ENCODE measurements around the gene RPL3. TPM values are rescaled to one million over a fixed set of nuclear protein-coding genes. Genes with fewer than 3 reads are reported as not detected.

Gene RPL3
- polyA plus RNA-seq, 1 donor from 2014 or later = 1,527 TPM

DNA sequence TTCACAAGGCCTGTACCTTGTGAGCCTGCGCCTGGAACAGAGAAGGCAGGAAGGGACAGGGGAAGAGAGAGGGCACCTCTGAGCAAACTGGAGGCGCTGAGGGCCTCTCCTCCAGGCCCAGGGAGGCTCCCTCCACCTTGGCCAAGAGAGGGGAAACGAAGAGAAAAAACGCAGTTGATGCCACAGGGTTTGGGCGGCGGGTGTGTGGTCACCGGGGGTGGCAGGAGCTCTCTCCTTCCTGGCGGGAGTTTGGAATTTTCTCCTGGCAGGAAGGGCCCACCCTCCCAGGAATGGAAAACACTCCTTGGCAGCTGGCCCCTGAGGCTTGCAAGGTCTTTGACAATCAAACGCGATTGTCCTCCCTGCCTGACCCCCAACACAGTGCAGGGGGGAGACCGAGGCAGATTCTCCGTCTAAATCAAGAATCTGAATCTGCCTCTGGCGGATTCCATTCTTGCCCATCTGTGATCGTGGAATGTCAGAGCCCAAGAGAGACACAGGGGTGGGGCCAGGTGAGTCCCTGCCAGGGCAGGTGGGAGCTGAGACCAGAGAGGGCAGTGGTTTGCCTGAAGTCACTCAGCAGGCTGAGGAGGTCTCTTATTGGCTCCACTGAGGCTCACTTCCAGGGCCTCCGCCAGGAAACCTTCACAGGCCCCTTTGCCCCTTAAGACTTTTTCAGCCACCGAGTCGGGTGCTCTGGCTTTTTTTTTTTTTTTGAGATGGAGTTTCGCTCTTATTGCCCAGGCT, 21.0 kb downstream of the RPL3 start:
- Histone ChIP-seq H3K27me3 (ENCODE audit: insufficient read depth, low read depth, low read length) (no peaks in the 10 kb centered on the region), H3K79me2 (replicated peaks; ENCODE audit: insufficient read depth, low read length) (no peaks in the 10 kb centered on the region), H3K9ac (ENCODE audit: low read length) (no peak overlapping the region), H3K4me3 (ENCODE audit: low read length) (no peak overlapping the region), H3K9me2 (ENCODE audit: insufficient read depth, low read length) (no peaks in the 10 kb centered on the region), H3K36me3 (ENCODE audit: insufficient read depth, low read length) (no peaks in the 10 kb centered on the region), H4K20me1 (ENCODE audit: insufficient read depth) (no peaks in the 10 kb centered on the region), H3K27ac (ENCODE audit: low read length) (no peak overlapping the region), H2AFZ (ENCODE audit: low read depth, low read length) (no peak overlapping the region), H3K4me2 (ENCODE audit: low read length) (no peak overlapping the region), H3F3A (ENCODE audit: insufficient read depth, low read length, poor library complexity, severe bottlenecking) (no peaks in the 10 kb centered on the region), H3K9me3 (ENCODE audit: low read length) (no peaks in the 10 kb centered on the region)
- TF ChIP-seq TAF1 (IDR thresholded peaks at IDR 0.05; ENCODE audit: low read depth) (no peak), MXI1 (conservative IDR thresholded peaks at IDR 0.05; ENCODE audit: poor library complexity, severe bottlenecking) (no peak), EZH2 (IDR thresholded peaks at IDR 0.05; ENCODE audit: borderline replicate concordance, insufficient read depth, low read length, poor library complexity, severe bottlenecking) (no peak), RAD21 (conservative IDR thresholded peaks at IDR 0.05) (no peak), POLR2AphosphoS5 (IDR thresholded peaks at IDR 0.05) (no peak), EP300 (conservative IDR thresholded peaks at IDR 0.05; ENCODE audit: poor library complexity, severe bottlenecking) (no peak)
- TF ChIP-seq, protein P1, sequence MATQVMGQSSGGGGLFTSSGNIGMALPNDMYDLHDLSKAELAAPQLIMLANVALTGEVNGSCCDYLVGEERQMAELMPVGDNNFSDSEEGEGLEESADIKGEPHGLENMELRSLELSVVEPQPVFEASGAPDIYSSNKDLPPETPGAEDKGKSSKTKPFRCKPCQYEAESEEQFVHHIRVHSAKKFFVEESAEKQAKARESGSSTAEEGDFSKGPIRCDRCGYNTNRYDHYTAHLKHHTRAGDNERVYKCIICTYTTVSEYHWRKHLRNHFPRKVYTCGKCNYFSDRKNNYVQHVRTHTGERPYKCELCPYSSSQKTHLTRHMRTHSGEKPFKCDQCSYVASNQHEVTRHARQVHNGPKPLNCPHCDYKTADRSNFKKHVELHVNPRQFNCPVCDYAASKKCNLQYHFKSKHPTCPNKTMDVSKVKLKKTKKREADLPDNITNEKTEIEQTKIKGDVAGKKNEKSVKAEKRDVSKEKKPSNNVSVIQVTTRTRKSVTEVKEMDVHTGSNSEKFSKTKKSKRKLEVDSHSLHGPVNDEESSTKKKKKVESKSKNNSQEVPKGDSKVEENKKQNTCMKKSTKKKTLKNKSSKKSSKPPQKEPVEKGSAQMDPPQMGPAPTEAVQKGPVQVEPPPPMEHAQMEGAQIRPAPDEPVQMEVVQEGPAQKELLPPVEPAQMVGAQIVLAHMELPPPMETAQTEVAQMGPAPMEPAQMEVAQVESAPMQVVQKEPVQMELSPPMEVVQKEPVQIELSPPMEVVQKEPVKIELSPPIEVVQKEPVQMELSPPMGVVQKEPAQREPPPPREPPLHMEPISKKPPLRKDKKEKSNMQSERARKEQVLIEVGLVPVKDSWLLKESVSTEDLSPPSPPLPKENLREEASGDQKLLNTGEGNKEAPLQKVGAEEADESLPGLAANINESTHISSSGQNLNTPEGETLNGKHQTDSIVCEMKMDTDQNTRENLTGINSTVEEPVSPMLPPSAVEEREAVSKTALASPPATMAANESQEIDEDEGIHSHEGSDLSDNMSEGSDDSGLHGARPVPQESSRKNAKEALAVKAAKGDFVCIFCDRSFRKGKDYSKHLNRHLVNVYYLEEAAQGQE (IDR thresholded peaks at IDR 0.05; ENCODE audit: borderline replicate concordance) = no peak
- TF ChIP-seq, protein P2, sequence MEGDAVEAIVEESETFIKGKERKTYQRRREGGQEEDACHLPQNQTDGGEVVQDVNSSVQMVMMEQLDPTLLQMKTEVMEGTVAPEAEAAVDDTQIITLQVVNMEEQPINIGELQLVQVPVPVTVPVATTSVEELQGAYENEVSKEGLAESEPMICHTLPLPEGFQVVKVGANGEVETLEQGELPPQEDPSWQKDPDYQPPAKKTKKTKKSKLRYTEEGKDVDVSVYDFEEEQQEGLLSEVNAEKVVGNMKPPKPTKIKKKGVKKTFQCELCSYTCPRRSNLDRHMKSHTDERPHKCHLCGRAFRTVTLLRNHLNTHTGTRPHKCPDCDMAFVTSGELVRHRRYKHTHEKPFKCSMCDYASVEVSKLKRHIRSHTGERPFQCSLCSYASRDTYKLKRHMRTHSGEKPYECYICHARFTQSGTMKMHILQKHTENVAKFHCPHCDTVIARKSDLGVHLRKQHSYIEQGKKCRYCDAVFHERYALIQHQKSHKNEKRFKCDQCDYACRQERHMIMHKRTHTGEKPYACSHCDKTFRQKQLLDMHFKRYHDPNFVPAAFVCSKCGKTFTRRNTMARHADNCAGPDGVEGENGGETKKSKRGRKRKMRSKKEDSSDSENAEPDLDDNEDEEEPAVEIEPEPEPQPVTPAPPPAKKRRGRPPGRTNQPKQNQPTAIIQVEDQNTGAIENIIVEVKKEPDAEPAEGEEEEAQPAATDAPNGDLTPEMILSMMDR (IDR thresholded peaks at IDR 0.05; ENCODE audit: poor library complexity, severe bottlenecking) = no peak

DNA sequence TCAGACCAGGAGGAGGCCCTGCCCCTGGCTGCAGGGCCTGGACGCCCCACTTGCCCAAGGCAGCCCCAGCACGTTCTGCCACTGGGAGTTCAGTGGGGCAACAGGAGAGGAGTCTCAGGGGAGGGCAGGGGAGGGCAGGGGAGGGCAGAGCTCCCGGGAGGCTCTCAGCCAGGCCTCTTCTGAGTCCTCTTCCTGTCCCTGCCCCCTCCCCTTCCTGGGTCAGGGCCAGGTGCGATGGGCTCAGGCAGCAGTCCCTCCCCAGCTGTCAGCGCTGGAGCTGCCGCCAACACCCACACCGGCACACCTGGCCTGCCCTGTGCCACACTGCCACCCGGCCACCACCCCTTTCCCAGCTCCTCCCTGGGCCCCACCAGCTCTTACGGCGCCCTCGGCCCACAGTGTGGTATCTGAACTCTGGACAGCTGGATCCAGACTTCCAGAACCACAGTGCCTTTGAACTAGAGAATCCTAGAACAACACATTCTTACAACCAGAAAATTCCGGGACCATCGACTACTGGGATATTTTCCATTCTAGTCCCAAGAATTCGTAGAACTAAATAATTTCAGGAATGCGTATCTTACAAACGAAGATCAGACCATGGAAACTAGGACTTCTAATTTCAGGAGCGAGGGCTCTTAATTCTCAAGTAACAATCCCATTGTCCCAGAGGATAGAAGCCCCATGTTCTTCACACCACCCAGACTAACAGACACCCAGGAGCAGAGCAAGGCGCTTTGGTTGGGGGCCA, 21.8 kb downstream of the RPL3 start:
- no peak overlapping the region for H3K9ac ChIP-seq (ENCODE audit: low read length)
- TF ChIP-seq POLR2AphosphoS5 (IDR thresholded peaks at IDR 0.05) (no peak), MXI1 (conservative IDR thresholded peaks at IDR 0.05; ENCODE audit: poor library complexity, severe bottlenecking) (no peak), EZH2 (IDR thresholded peaks at IDR 0.05; ENCODE audit: borderline replicate concordance, insufficient read depth, low read length, poor library complexity, severe bottlenecking) (no peak), EP300 (conservative IDR thresholded peaks at IDR 0.05; ENCODE audit: poor library complexity, severe bottlenecking) (no peak), RAD21 (conservative IDR thresholded peaks at IDR 0.05) (no peak)
- TF ChIP-seq, protein P2 (IDR thresholded peaks at IDR 0.05; ENCODE audit: poor library complexity, severe bottlenecking) = no peak
- TF ChIP-seq, protein P1 (IDR thresholded peaks at IDR 0.05; ENCODE audit: borderline replicate concordance) = no peak
- no peaks in the 10 kb centered on the region for H4K20me1 ChIP-seq (ENCODE audit: insufficient read depth)
- H3K27ac ChIP-seq (ENCODE audit: low read length) = no peak overlapping the region
- H3K9me3 ChIP-seq (ENCODE audit: low read length) = no peaks in the 10 kb centered on the region
- H3K4me3 ChIP-seq (ENCODE audit: low read length) = no peak overlapping the region
- no peak overlapping the region for H3K4me2 ChIP-seq (ENCODE audit: low read length)
- no peak overlapping the region for H2AFZ ChIP-seq (ENCODE audit: low read depth, low read length)
- H3F3A ChIP-seq (ENCODE audit: insufficient read depth, low read length, poor library complexity, severe bottlenecking) = no peaks in the 10 kb centered on the region
- no peaks in the 10 kb centered on the region for H3K9me2 ChIP-seq (ENCODE audit: insufficient read depth, low read length)
- no peaks in the 10 kb centered on the region for H3K36me3 ChIP-seq (ENCODE audit: insufficient read depth, low read length)
- no peaks in the 10 kb centered on the region for H3K27me3 ChIP-seq (ENCODE audit: insufficient read depth, low read depth, low read length)
- no peaks in the 10 kb centered on the region for H3K79me2 ChIP-seq (replicated peaks; ENCODE audit: insufficient read depth, low read length)
